ENCODE results near the gene CDH1.

Gene CDH1

DNA sequence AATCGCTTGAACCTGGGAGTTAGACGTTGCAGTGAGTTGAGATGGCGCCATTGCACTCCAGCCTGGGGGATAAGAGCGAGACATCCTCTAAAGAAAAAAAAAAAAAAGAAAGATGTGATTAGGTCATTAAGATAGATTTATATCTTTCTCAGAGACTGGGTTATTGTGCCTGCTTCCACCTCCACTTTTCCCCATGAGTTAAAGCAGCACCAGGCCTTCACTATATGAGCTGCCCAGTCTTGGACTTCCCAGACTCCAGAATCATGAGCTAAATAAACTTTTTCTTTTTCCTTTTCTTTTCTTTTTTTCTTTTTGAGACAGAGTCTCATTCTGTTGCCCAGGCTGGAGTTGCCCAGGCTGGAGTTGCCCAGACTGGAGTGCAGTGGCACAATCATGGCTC is 19.4 kb upstream of the CDH1 start:
- DNase-seq (ENCODE audit: low spot score) = no peak
- TF ChIP-seq, protein P1, sequence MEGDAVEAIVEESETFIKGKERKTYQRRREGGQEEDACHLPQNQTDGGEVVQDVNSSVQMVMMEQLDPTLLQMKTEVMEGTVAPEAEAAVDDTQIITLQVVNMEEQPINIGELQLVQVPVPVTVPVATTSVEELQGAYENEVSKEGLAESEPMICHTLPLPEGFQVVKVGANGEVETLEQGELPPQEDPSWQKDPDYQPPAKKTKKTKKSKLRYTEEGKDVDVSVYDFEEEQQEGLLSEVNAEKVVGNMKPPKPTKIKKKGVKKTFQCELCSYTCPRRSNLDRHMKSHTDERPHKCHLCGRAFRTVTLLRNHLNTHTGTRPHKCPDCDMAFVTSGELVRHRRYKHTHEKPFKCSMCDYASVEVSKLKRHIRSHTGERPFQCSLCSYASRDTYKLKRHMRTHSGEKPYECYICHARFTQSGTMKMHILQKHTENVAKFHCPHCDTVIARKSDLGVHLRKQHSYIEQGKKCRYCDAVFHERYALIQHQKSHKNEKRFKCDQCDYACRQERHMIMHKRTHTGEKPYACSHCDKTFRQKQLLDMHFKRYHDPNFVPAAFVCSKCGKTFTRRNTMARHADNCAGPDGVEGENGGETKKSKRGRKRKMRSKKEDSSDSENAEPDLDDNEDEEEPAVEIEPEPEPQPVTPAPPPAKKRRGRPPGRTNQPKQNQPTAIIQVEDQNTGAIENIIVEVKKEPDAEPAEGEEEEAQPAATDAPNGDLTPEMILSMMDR (IDR thresholded peaks at IDR 0.05; ENCODE audit: extremely low read depth, missing control alignments) = no peak

DNA sequence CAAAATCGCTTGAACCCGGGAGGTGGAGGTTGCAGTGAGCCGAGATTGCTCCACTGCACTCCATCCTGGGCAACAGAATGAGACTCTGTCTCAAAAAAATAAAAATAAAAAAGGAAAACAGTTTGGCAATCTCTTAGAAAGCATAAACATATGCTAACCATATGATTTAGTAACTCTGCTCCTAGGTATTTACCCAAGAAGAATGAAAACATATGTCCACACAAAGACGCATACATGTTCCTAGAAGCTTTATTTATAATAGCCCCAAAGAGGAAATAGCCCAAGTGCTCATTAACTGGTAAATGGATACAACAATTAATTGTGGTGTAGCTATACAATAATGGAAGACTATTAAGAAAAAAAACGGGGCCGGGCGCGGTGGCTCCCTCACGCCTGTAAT is 18.5 kb upstream of the CDH1 start:
- TF ChIP-seq, protein P1 (IDR thresholded peaks at IDR 0.05; ENCODE audit: extremely low read depth, missing control alignments) = no peak
- DNase-seq (ENCODE audit: low spot score) = no peak

DNA sequence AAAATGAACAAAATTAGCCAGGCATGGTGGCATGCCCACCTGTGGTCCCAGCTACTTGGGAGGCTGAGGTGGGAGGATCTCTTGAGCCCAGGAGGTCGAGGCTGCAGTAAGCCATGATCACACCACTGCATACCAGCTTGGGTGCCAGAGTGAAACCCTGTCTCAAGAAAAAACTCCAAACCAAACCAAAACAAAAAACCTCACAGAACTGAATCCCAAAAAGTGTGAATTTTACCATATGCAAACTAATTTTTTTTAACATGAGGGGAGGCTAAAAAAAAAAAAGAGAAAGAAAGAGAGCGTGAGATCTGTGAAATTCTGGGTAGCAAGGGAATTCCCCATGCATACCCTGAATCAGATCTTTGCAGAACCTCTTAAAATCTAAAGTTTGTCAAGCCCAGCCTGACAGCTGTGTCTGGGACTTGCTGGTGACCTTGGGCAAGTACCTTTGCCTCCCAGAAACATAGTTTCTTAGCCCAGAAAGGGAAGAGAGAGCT is 17.1 kb upstream of the CDH1 start:
- peak; percentile 82 for DNase-seq (ENCODE audit: low spot score)
- TF ChIP-seq, protein P1 (IDR thresholded peaks at IDR 0.05; ENCODE audit: extremely low read depth, missing control alignments) = no peak

DNA sequence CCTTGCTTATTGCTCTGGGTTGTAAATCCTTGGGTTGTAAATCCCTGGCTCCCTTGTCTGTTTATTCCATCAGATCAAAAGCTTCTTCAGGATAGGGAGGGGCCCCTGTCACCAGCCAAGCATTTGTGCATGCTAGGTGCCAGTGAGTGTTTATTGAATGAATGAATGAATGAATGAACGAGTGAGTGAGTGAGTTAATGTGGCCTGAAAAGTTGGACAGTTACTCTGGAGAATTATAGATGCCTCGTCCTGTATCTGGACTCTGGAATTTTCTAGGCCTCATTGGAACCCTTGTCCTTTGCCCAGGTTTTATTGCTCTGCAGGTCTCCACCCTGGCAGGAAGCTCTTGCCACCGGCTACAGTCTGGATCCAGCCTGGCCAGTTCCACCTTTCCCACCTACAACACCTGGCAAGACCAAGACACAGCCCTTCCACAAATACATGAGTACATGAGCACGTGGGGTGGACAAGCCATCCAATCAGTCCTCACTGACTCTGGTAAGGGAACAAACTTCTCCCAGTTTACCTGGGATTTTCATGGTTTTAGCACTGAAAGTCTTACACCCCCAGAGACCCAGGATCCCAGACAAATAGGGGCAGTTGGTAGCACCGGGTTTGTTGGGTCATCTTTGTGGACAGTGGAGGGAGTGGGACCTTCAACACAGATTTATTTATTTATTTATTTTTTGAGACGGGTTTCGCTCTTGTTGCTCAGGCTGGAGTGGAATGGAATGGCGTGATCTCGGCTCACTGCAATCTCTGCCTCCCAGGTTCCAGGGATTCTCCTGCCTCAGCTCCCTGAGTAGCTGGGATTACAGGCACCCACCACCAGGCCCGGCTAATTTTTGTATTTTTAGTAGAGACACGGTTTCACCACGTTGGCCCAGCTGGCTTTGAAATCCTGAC is 14.7 kb upstream of the CDH1 start:
- no peak for DNase-seq (ENCODE audit: low spot score)
- TF ChIP-seq, protein P1 (IDR thresholded peaks at IDR 0.05; ENCODE audit: extremely low read depth, missing control alignments) = no peak

DNA sequence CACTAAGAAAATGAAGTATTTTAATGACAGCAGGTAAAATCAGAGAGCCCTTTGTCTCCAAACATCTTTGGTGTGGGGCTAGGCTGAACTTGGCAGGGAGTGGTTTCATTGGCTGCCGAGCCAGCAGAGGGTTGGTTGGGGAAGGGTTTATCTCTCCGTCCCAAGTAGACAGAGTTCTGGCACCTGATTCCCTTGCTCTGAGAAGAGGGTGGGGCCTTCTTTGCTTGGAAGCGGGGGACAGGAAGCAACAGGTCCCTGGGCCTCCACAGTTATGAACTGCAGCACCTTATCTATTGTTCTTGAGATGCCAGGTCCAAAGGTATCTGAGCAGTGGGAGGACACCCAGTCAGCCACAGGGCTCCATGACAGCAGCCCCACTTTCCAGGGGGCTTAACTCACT is 12.3 kb upstream of the CDH1 start:
- TF ChIP-seq, protein P1 (IDR thresholded peaks at IDR 0.05; ENCODE audit: extremely low read depth, missing control alignments) = no peak

DNA sequence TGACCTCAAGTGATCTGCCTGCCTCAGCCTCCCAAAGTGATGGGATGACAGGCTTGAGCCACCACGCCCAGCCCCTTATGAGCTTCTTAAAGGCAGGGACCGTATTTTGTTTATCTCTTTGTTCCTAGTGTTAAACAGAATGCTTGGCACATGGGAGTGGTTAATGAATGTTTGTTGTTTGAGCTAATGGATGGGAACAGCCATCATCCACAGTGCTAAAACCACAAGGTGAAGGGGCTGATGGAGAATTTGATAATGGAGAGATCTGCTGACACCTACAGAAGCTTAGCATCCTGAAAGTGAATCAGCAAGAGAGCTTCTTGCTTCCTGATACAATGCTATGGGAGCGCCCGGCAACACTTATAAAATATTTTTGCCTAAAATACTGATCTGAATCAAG is 8.6 kb upstream of the CDH1 start:
- no peak for DNase-seq (ENCODE audit: low spot score)
- TF ChIP-seq, protein P1 (IDR thresholded peaks at IDR 0.05; ENCODE audit: extremely low read depth, missing control alignments) = no peak

More for the DNA sequence above, 12.3 kb upstream of the CDH1 start:
- DNase-seq (ENCODE audit: low spot score) = no peak

DNA sequence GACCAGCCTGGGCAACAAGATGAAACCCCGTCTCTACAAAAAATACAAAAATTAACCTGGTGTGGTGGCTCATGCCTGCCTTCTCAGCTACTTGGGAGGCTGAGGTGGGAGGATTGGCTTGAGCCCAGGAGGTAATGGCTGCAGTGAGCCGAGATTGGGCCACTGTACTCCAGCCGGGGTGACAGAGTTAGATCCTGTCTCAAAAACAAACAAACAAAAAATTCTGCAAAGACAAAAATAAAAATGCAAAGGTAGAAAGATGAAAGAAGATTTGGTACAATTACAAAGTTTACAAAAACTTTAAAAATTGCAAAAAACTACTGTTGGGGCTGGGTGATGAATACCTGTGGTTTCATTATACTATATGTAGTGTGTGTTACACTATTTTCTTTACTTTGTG is 5.5 kb upstream of the CDH1 start:
- TF ChIP-seq, protein P1 (IDR thresholded peaks at IDR 0.05; ENCODE audit: extremely low read depth, missing control alignments) = no peak
- no peak for DNase-seq (ENCODE audit: low spot score)

All from GM20000 (cell line).